CD8-positive, alpha-beta memory T cell (primary cell): ENCODE data around the gene ACSBG1. TPM values are rescaled to one million over a fixed set of nuclear protein-coding genes. Genes with fewer than 3 reads are reported as not detected.
A peak's percentile ranks its signal among the peaks of the same experiment; 100 is the strongest.

ENCODE experiments used
- CTCF ChIA-PET: fragments of 350-600 bp; sonication (Branson Sonifier 250); formaldehyde crosslinking; loops from one replicate; lab custom pipeline; 2021; ENCODE audit warnings: antibody characterized with exemption; lab: Charles Lee
- POLR2A ChIA-PET: fragments of 350-600 bp; sonication (Branson Sonifier 250); formaldehyde crosslinking; loops from one replicate; lab custom pipeline; 2021; ENCODE audit warnings: antibody characterized with exemption; lab: Charles Lee
- DNase-seq, 5 donors: peaks; one replicate each; pipeline versions ENCODE4 v3.0.0 to v3.0.0-alpha.2; 2020 to 2022; ENCODE audit warnings: mixed read lengths in 1 of 5
- H3K27ac ChIP-seq: one replicate; pipeline ENCODE4 v1.7.0; 2013; ENCODE audit warnings: low read depth, mild to moderate bottlenecking, low read length, moderate library complexity
- H3K27me3 ChIP-seq: 2 replicates; pipeline ENCODE4 v1.7.0; 2013; ENCODE audit warnings: low read length, mild to moderate bottlenecking; ENCODE audit not compliant: insufficient read depth, poor library complexity, severe bottlenecking
- H3K36me3 ChIP-seq: 2 replicates; pipeline ENCODE4 v1.7.0; 2013; ENCODE audit warnings: mild to moderate bottlenecking, low read length, moderate library complexity; ENCODE audit not compliant: insufficient read depth
- H3K4me1 ChIP-seq: 2 replicates; pipeline ENCODE4 v1.7.0; 2013; ENCODE audit warnings: mild to moderate bottlenecking, low read length, moderate library complexity; ENCODE audit not compliant: insufficient read depth
- H3K4me3 ChIP-seq: 2 replicates; pipeline ENCODE4 v1.7.0; 2013; ENCODE audit warnings: mild to moderate bottlenecking, low read length
- H3K9me3 ChIP-seq: 2 replicates; pipeline ENCODE4 v1.7.0; 2013; ENCODE audit warnings: mild to moderate bottlenecking, low read length
- H3K27ac Mint-ChIP-seq, 8 donors: one replicate each; pipeline ENCODE4 v1.8.0; 2020 to 2021; ENCODE audit warnings: mixed read lengths in 8 of 8, mild to moderate bottlenecking in 6 of 8, inconsistent platforms in 3 of 8, moderate library complexity in 3 of 8
- H3K27me3 Mint-ChIP-seq, 2 donors: one replicate each; pipeline ENCODE4 v1.8.0; 2020 to 2021; ENCODE audit warnings: mixed read lengths in 2 of 2, mild to moderate bottlenecking in 1 of 2, moderate library complexity in 1 of 2
- H3K36me3 Mint-ChIP-seq, 3 donors: one replicate each; pipeline ENCODE4 v1.8.0; 2020 to 2021; ENCODE audit warnings: mixed read lengths in 3 of 3, inconsistent platforms in 1 of 3, mild to moderate bottlenecking in 1 of 3
- H3K4me1 Mint-ChIP-seq, 3 donors: one replicate each; pipeline ENCODE4 v1.8.0; 2020 to 2021; ENCODE audit warnings: mixed read lengths in 3 of 3, inconsistent platforms in 1 of 3, mild to moderate bottlenecking in 1 of 3
- H3K4me3 Mint-ChIP-seq, 7 donors: one replicate each; pipeline ENCODE4 v1.8.0; 2020 to 2021; ENCODE audit warnings: mixed read lengths in 7 of 7, mild to moderate bottlenecking in 6 of 7, moderate library complexity in 4 of 7, inconsistent platforms in 2 of 7
- H3K9me3 Mint-ChIP-seq, 5 donors: one replicate each; pipeline ENCODE4 v1.8.0; 2020 to 2022; ENCODE audit warnings: mixed read lengths in 5 of 5, mild to moderate bottlenecking in 3 of 5, moderate library complexity in 2 of 5, inconsistent platforms in 1 of 5
- polyA plus RNA-seq: library from polyadenylated mRNA; unstranded; fragments of 300-500 nt; fragmentation: Illumina TruSeq; gene quantifications from one replicate; pipeline ENCODE4 v1.2.3, GENCODE V29; 2021
- total RNA-seq, 2 experiments: library from RNA; stranded (reverse); gene quantifications; one replicate each; pipeline ENCODE4 v1.2.3, GENCODE V29; 2021

The ACSBG1 gene
- total and polyA plus RNA-seq, 3 experiments from 2014 or later, result 0.06 TPM; not detected in 2

DNA sequence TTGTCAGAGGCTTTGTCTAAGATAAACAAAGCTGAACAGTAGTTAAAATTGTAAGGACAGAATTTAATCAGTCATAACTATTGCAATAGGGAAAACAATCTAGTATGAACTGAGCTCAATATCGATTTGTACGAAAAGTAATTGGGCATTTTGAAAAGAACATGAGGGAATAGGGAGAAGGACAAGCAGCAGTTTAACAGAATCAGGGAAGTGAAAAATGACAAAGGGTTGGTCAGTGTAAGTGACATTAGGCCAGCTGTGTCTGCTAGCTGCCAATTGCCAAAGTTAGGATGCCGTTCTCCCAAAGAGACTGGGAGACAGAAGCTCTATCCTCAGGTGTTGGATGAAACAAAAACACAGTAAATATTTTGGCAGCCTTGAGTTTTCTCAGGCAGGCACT, 26.7 kb upstream of the ACSBG1 start:
- no peak overlapping the region for H3K27ac Mint-ChIP-seq
- no peaks in the 10 kb centered on the region for H3K9me3 Mint-ChIP-seq
- peaks cover 0 to 2% of the 10 kb centered on the region in 2 donors for H3K27me3 Mint-ChIP-seq
- ChIA-PET POLR2A (no interaction called here), CTCF (no interaction called here)
- no peak overlapping the region for H3K27ac ChIP-seq
- H3K4me1 ChIP-seq, result peaks cover 12% of the 10 kb centered on the region
- H3K27me3 ChIP-seq, result no peaks in the 10 kb centered on the region
- H3K9me3 ChIP-seq, result no peaks in the 10 kb centered on the region
- H3K4me3 ChIP-seq, result no peak overlapping the region
- no peaks in the 10 kb centered on the region for H3K36me3 ChIP-seq
- peaks cover 8 to 14% (median 12%) of the 10 kb centered on the region in 3 donors for H3K4me1 Mint-ChIP-seq
- peak overlapping the region in 1 of 7 donors; percentile 58 for H3K4me3 Mint-ChIP-seq
- no peak for DNase-seq
- peaks cover 0 to 1% (median 0%) of the 10 kb centered on the region in 3 donors for H3K36me3 Mint-ChIP-seq

- Histone ChIP-seq H3K4me3 (no peak overlapping the region), H3K4me1 (peaks cover 6% of the 10 kb centered on the region), H3K27ac (no peak overlapping the region), H3K9me3 (no peaks in the 10 kb centered on the region), H3K27me3 (no peaks in the 10 kb centered on the region), H3K36me3 (no peaks in the 10 kb centered on the region)
- H3K27me3 Mint-ChIP-seq, result peaks cover 0 to 2% of the 10 kb centered on the region in 2 donors
- POLR2A ChIA-PET, result no interaction called here
- CTCF ChIA-PET, result no interaction called here
- DNase-seq, result no peak
- H3K4me3 Mint-ChIP-seq, result no peak overlapping the region
- peaks cover 4 to 8% (median 6%) of the 10 kb centered on the region in 3 donors for H3K4me1 Mint-ChIP-seq
- peaks cover 0 to 1% (median 0%) of the 10 kb centered on the region in 3 donors for H3K36me3 Mint-ChIP-seq
- H3K9me3 Mint-ChIP-seq, result no peaks in the 10 kb centered on the region
- peak overlapping the region in 1 of 8 donors; percentile 64 for H3K27ac Mint-ChIP-seq
These were observed 26.1 kb upstream of the ACSBG1 start for GRCh38 chr15:78260489-78260888.

GRCh38 chr15:78259232-78259631, 24.9 kb upstream of the ACSBG1 start:
- Histone ChIP-seq H3K27ac (no peak overlapping the region), H3K4me3 (no peak overlapping the region), H3K4me1 (no peaks in the 10 kb centered on the region), H3K36me3 (no peaks in the 10 kb centered on the region), H3K9me3 (no peaks in the 10 kb centered on the region), H3K27me3 (no peaks in the 10 kb centered on the region)
- POLR2A ChIA-PET, result no interaction called here
- CTCF ChIA-PET, result no interaction called here
- Mint-ChIP-seq H3K9me3 (no peaks in the 10 kb centered on the region), H3K36me3 (no peaks in the 10 kb centered on the region), H3K27me3 (peaks cover 0 to 2% of the 10 kb centered on the region in 2 donors), H3K27ac (no peak overlapping the region), H3K4me1 (no peaks in the 10 kb centered on the region), H3K4me3 (no peak overlapping the region)
- no peak for DNase-seq

DNA sequence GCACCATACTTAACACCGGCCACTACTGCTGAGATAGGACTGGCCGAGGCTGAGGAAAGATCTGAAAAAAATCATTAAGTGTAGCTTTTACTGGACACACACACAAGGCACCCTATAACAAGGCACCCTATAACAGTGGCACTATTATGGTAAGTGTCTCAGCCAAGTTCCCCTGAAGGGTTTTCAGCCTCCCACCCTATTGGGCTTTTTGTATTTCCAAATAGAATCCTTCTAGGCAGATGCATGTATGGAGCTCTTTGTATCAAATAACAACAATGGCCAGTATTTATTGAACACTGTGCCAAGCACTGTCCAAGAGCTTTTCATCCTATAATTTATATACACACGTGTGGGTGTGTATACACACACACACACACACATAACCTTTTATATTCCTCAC, 23.3 kb upstream of the ACSBG1 start:
- Mint-ChIP-seq H3K27ac (no peak overlapping the region), H3K36me3 (no peaks in the 10 kb centered on the region), H3K4me3 (no peak overlapping the region), H3K27me3 (peaks cover 0 to 2% of the 10 kb centered on the region in 2 donors), H3K4me1 (no peaks in the 10 kb centered on the region), H3K9me3 (no peaks in the 10 kb centered on the region)
- Histone ChIP-seq H3K4me3 (no peak overlapping the region), H3K4me1 (no peaks in the 10 kb centered on the region), H3K27ac (no peak overlapping the region), H3K9me3 (no peaks in the 10 kb centered on the region), H3K27me3 (no peaks in the 10 kb centered on the region), H3K36me3 (no peaks in the 10 kb centered on the region)
- DNase-seq, result no peak
- CTCF ChIA-PET, result interaction anchor here (0.8 to 2.0 kb wide), 3 partner anchors 14 to 149 kb away, joined by 3 to 7 read pairs (median 3); no protein-coding TSS in a partner anchor
- POLR2A ChIA-PET, result no interaction called here

DNA sequence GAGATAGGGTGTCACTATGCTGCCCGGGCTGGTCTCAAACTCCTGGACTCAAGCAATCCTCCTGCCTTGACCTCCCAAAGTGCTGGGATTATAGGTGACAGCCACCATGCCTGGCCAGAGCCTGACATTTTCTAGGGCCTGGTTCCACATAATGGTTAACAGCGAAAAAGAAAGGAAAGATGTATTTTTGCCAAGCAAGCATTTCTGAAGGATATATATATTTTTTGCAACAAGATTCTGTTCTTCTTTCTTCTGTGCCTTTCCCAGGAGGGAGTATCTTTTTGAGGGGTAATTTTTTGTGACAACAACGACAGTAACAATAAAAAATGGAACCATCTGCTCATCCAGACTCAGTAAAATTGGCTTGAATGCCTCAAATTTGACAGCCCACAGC, 21.7 kb upstream of the ACSBG1 start:
- Mint-ChIP-seq H3K27me3 (peaks cover 0 to 2% of the 10 kb centered on the region in 2 donors), H3K4me3 (no peak overlapping the region), H3K4me1 (no peaks in the 10 kb centered on the region), H3K27ac (no peak overlapping the region), H3K9me3 (no peaks in the 10 kb centered on the region), H3K36me3 (no peaks in the 10 kb centered on the region)
- no peaks in the 10 kb centered on the region for H3K27me3 ChIP-seq
- CTCF ChIA-PET, result interaction anchor here (2.0 kb wide), 1 partner anchor 148 kb away, joined by 7 read pairs; no protein-coding TSS in a partner anchor
- no peak overlapping the region for H3K4me3 ChIP-seq
- H3K27ac ChIP-seq, result no peak overlapping the region
- H3K9me3 ChIP-seq, result no peaks in the 10 kb centered on the region
- POLR2A ChIA-PET, result no interaction called here
- no peaks in the 10 kb centered on the region for H3K4me1 ChIP-seq
- no peaks in the 10 kb centered on the region for H3K36me3 ChIP-seq
- no peak for DNase-seq

DNA sequence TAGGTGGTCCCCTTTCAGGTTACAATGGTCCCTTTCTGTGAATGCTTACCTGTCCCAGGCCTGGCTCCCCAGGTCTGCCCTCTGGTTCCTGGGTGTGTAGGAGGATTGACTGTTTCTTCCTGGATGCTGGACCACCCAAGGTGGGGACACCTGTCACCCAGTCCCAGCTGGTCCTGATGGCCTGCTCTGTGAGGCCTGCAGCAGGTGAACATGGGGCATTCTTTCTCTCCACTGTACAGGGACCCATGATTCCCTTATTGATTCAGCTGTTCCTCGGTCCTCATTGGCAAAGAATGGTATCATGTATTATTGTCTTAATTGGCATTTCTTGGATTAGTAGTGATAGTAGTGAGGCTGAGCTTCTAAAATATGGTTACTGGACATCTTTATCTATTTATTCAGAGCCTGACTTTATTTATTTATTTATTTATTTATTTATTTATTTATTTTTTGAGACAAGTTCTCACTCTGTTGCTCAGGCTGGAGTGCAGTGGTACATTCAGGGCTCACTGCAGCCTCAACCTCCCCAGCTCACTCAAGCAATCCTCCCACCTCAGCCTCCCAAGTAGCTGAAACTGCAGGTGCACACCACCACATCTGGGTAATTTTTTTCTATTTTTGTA, 21.2 kb upstream of the ACSBG1 start:
- POLR2A ChIA-PET, result interaction anchor here (0.9 kb wide), 1 partner anchor 11 kb away, joined by 3 read pairs; no protein-coding TSS in a partner anchor
- Histone ChIP-seq H3K36me3 (no peaks in the 10 kb centered on the region), H3K9me3 (no peaks in the 10 kb centered on the region), H3K27ac (no peak overlapping the region), H3K4me1 (no peaks in the 10 kb centered on the region), H3K4me3 (no peak overlapping the region), H3K27me3 (no peaks in the 10 kb centered on the region)
- H3K36me3 Mint-ChIP-seq, result no peaks in the 10 kb centered on the region
- DNase-seq, result no peak
- H3K4me3 Mint-ChIP-seq, result no peak overlapping the region
- no peak overlapping the region for H3K27ac Mint-ChIP-seq
- CTCF ChIA-PET, result interaction anchor here (1.1 to 2.0 kb wide), 4 partner anchors 10 to 237 kb away, joined by 3 to 7 read pairs (median 4); no protein-coding TSS in a partner anchor
- H3K27me3 Mint-ChIP-seq, result peaks cover 0 to 2% of the 10 kb centered on the region in 2 donors
- H3K4me1 Mint-ChIP-seq, result no peaks in the 10 kb centered on the region
- H3K9me3 Mint-ChIP-seq, result no peaks in the 10 kb centered on the region

DNA sequence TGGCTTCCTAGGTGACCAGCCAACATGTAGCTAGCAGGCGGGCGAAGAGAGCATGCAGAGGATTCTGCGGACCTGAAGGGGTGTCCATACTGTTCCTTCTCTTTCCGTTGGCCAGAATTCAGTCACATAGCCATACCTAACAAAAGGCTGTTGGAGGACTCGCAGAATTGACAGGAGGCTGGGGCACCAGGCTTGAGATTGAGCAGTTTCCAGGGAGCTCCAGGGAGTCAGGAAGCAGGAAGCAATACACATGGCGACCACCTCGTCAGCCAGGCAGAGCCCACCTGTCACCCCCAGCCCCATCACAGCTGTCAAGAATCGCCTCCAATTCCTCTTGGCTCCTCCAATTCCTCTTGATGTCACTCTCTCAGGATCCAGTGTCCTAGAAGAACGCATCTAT, 16.8 kb upstream of the ACSBG1 start:
- Mint-ChIP-seq H3K9me3 (no peaks in the 10 kb centered on the region), H3K27me3 (no peaks in the 10 kb centered on the region), H3K4me1 (no peaks in the 10 kb centered on the region), H3K27ac (peak overlapping the region in 1 of 8 donors; percentile 74), H3K36me3 (no peaks in the 10 kb centered on the region), H3K4me3 (no peak overlapping the region)
- no peak for DNase-seq
- Histone ChIP-seq H3K27me3 (no peaks in the 10 kb centered on the region), H3K4me1 (no peaks in the 10 kb centered on the region), H3K27ac (no peak overlapping the region), H3K4me3 (no peak overlapping the region), H3K9me3 (no peaks in the 10 kb centered on the region), H3K36me3 (no peaks in the 10 kb centered on the region)
- ChIA-PET POLR2A (no interaction called here), CTCF (no interaction called here)

DNA sequence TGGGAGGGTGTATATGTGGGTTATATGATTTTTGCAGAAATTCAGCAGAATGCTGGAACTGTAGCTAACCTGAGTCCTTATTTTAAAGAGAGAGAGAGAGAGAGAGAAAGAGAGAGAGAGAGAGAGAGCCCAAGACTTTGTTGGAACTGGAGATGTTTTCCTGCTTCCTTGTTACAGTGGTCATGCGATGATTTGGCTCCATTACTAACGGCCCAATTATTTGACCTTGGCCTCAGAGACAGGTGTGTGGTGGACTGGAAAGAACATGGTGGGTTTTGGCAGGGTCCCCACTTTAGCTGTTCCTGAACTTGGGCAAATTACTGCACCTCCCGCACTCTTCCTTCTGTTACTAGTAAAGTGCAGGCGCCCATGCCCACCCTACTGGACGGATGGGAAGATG, 14.8 kb upstream of the ACSBG1 start:
- H3K27ac ChIP-seq, result no peak overlapping the region
- no peak overlapping the region for H3K4me3 Mint-ChIP-seq
- H3K27ac Mint-ChIP-seq, result no peak overlapping the region
- no peaks in the 10 kb centered on the region for H3K36me3 Mint-ChIP-seq
- H3K9me3 ChIP-seq, result no peaks in the 10 kb centered on the region
- H3K36me3 ChIP-seq, result no peaks in the 10 kb centered on the region
- peaks cover 0 to 2% (median 0%) of the 10 kb centered on the region in 5 donors for H3K9me3 Mint-ChIP-seq
- ChIA-PET POLR2A (no interaction called here), CTCF (interaction anchor here (1.4 kb wide), 1 partner anchor 9 kb away, joined by 4 read pairs; no protein-coding TSS in a partner anchor)
- H3K4me3 ChIP-seq, result no peak overlapping the region
- DNase-seq, result no peak
- H3K4me1 ChIP-seq, result no peaks in the 10 kb centered on the region
- no peaks in the 10 kb centered on the region for H3K27me3 ChIP-seq
- peaks cover 0 to 4% of the 10 kb centered on the region in 2 donors for H3K27me3 Mint-ChIP-seq
- no peaks in the 10 kb centered on the region for H3K4me1 Mint-ChIP-seq
